GM12878 (cell line): ENCODE results near the gene MSH3. TPM values are rescaled to one million over a fixed set of nuclear protein-coding genes. Genes with fewer than 3 reads are reported as not detected.
A peak's percentile ranks its signal among the peaks of the same experiment; 100 is the strongest.

Source experiments
- ATAC-seq: fragments of 200-7000 bp; cut with Tn5 transposase; 3 replicates; pipeline ENCODE4 v1.9.1; 2020; ENCODE audit warnings: mild to moderate bottlenecking, moderate library complexity
- BruUV-seq: library from RNA; stranded (reverse); fragments of 400-500 nt; replicated peaks from 2 replicates; lab custom pipeline; 2021; lab: Mats Ljungman, UMichigan
- CTCF ChIA-PET: fragments of 300-600 bp; sonication (Branson Sonifier 250); formaldehyde crosslinking; extraction: SDS; loops from one replicate; lab custom pipeline; 2021; ENCODE audit warnings: inconsistent platforms; lab: Yijun Ruan, JAX
- POLR2A ChIA-PET: fragments of 350-600 bp; formaldehyde crosslinking; extraction: SDS; loops from one replicate; lab custom pipeline; 2021; ENCODE audit warnings: inconsistent platforms; lab: Charles Lee
- RAD21 ChIA-PET: fragments of 300-600 bp; sonication (Branson Sonifier 250); formaldehyde crosslinking; loops from one replicate; lab custom pipeline; 2023; ENCODE audit warnings: antibody characterized with exemption; ENCODE audit not compliant: unreplicated experiment; lab: Charles Lee
- SMC1A ChIA-PET: fragments of 300-600 bp; sonication (Branson Sonifier 250); formaldehyde crosslinking; loops from one replicate; lab custom pipeline; 2023; ENCODE audit not compliant: unreplicated experiment, uncharacterized antibody; lab: Charles Lee
- DNase-seq: peaks from one replicate; pipeline ENCODE4 v3.0.0-alpha.2; 2011; ENCODE audit warnings: low read depth, low spot score
- FAIRE-seq: peaks from 3 replicates; lab custom pipeline; 2011; peaks lifted over from hg19 to GRCh38; lab: Jason Lieb, UNC
- H2AFZ ChIP-seq: 2 replicates; pipeline ENCODE4 v1.6.0; 2011; ENCODE audit warnings: low read depth, low read length, control low read depth; ENCODE audit not compliant: control insufficient read depth
- H3K27ac ChIP-seq: 2 replicates; pipeline ENCODE4 v1.5.1; 2011; ENCODE audit warnings: control low read depth; ENCODE audit not compliant: control insufficient read depth, insufficient read depth
- H3K27me3 ChIP-seq, 2 experiments: replicated peaks in 1 of 2; 2 replicates each; pipeline versions ENCODE4 v1.6.0 to v1.6.1; 2011; ENCODE audit warnings: low read length in 1 of 2; ENCODE audit not compliant: control insufficient read depth in 2 of 2, insufficient read depth in 2 of 2
- H3K36me3 ChIP-seq, 2 experiments: 2 replicates each; pipeline ENCODE4 v1.5.1; 2011; ENCODE audit warnings: low read length in 1 of 2; ENCODE audit not compliant: control insufficient read depth in 2 of 2, insufficient read depth in 2 of 2
- H3K4me1 ChIP-seq: 2 replicates; pipeline ENCODE4 v1.6.1; 2011; ENCODE audit warnings: mild to moderate bottlenecking, low read length, moderate library complexity, mixed read lengths; ENCODE audit not compliant: control insufficient read depth, insufficient read depth
- H3K4me2 ChIP-seq: 2 replicates; pipeline ENCODE4 v1.6.0; 2011; ENCODE audit warnings: control low read depth; ENCODE audit not compliant: control insufficient read depth, insufficient read depth
- H3K4me3 ChIP-seq: fragments of 200-600 bp; sonication (generic); 2 replicates; pipeline ENCODE4 v1.5.1; 2016
- H3K79me2 ChIP-seq: 2 replicates; pipeline ENCODE4 v1.6.0; 2011; ENCODE audit warnings: low read length; ENCODE audit not compliant: control insufficient read depth, insufficient read depth
- H3K9ac ChIP-seq: 2 replicates; pipeline ENCODE4 v1.8.0; 2011; ENCODE audit warnings: low read length, control low read depth, mixed read lengths; ENCODE audit not compliant: control insufficient read depth, insufficient read depth
- H3K9me3 ChIP-seq: replicated peaks from 3 replicates; pipeline ENCODE4 v1.5.1; 2011; ENCODE audit warnings: mild to moderate bottlenecking, low read length; ENCODE audit not compliant: control insufficient read depth, insufficient read depth
- H4K20me1 ChIP-seq: 2 replicates; pipeline ENCODE4 v1.6.0; 2011; ENCODE audit not compliant: control insufficient read depth, insufficient read depth
- IRF5 ChIP-seq: fragments of 450-650 bp; IDR thresholded peaks from 2 replicates; pipeline ENCODE4 v1.6.1; 2017; ENCODE audit warnings: borderline replicate concordance
- RAD21 ChIP-seq: IDR thresholded peaks from 2 replicates; pipeline ENCODE4 v1.6.1; 2011; ENCODE audit warnings: mild to moderate bottlenecking, low read depth, low read length, moderate library complexity; ENCODE audit not compliant: insufficient read depth
- ZNF592 ChIP-seq: fragments of 450-650 bp; IDR thresholded peaks from 2 replicates; pipeline ENCODE4 v1.6.1; 2017; ENCODE audit warnings: mild to moderate bottlenecking, moderate library complexity
- WGBS: methylation state at CpG from one replicate; pipeline ENCODE4 v1.1.6; 2016; ENCODE audit warnings: low lambda C conversion rate; ENCODE audit not compliant: insufficient replicate concordance, insufficient coverage; ENCODE audit errors: missing lambda C conversion rate; 5-methylcytosine and 5-hydroxymethylcytosine counted together
- in situ Hi-C: fragments of 300-500 bp; cut with MboI; formaldehyde crosslinking; loops from 9 replicates; pipeline ENCODE4 v1.14.3; 2018; ENCODE audit warnings: mixed read lengths
- intact Hi-C: fragments of 100-400 bp; cut with micrococcal nuclease; formaldehyde crosslinking; loops from one replicate; pipeline ENCODE4 v1.14.2; 2022; ENCODE audit not compliant: unreplicated experiment
- polyA plus RNA-seq, 11 experiments: library from polyadenylated mRNA; depleted of rRNA in 4 of 11; unstranded in 6 of 11; stranded (reverse) in 5 of 11; fragments of >200 nt; fragmentation: Nextera tagmentation in 4 of 11; fragmentation: Illumina TruSeq in 1 of 11; extraction: Ambion mirVana in 4 of 11; extraction: Trizol in 1 of 11; gene quantifications; 1 replicate in 1 of 11; 2 replicates in 10 of 11; pipeline versions ENCODE4 v1.2.1 to v1.2.3, GENCODE V29; 2011 to 2016; ENCODE audit warnings: inconsistent platforms in 2 of 11, missing spikeins in 2 of 11, low read depth in 1 of 11
- total RNA-seq, 4 experiments: library from RNA; depleted of rRNA in 3 of 4; stranded (reverse); fragments of >200 nt in 3 of 4; fragmentation: Illumina TruSeq in 1 of 4; extraction: Trizol in 1 of 4; gene quantifications; 2 replicates each; pipeline versions ENCODE4 v1.2.1 to v1.2.3, GENCODE V29; 2013 to 2021

MSH3 gene
- total and polyA plus RNA-seq, 10 of the 15 experiments (the other 5 are each of a cell fraction or from before 2014, with no cell fraction given), result 4.7 to 17.5 (median 12.2) TPM

DNA sequence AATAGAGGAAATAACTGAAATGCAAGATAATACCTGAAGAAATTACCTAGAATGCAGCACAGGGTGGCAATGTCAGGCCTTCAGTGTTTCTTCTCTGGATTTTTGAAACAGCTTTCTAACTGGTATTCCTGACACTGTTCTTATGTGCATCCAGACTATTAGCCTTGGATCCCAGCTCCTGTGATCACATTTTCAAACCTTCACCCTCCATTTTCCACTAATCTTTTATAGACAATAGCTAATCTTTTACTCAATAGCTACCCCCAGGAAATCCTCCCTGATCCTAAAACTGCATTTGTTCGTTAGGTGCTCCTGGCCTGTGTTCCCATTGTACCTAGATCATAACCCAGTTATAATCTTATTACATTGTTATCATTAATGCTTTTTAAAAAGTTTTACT is 101.8 kb downstream of the MSH3 start:
- H3K4me2 ChIP-seq, result 0 out of 2 replicates have a peak overlapping the region, but pooled peaks have one; percentile 97
- DNase-seq (no peak), ATAC-seq (no peak), FAIRE-seq (no peak)
- RAD21 ChIA-PET, result no interaction called here
- no peaks in the 10 kb centered on the region for H3K27me3 ChIP-seq
- TF ChIP-seq ZNF592 (no peak), IRF5 (no peak), RAD21 (0 out of 2 replicates have a peak, but pooled peaks have one; percentile 5)
- no peaks in the 10 kb centered on the region for H4K20me1 ChIP-seq
- no peak overlapping the region for H2AFZ ChIP-seq
- BruUV-seq, result no TSS peak
- H3K36me3 ChIP-seq, result peaks cover 1% of the 10 kb centered on the region in 2 experiments; a peak in 3 of 4 replicates
- H3K9ac ChIP-seq, result no peak overlapping the region
- H3K79me2 ChIP-seq, result no peaks in the 10 kb centered on the region
- CTCF ChIA-PET, result interaction anchor here (0.5 to 2.0 kb wide), 5 partner anchors 8 to 276 kb away, joined by 3 to 5 read pairs (median 4); no protein-coding TSS in a partner anchor
- no peak overlapping the region for H3K4me3 ChIP-seq
- POLR2A ChIA-PET, result no interaction called here
- SMC1A ChIA-PET, result interaction anchor here (0.8 to 2.0 kb wide), 7 partner anchors 31 to 389 kb away, joined by 3 to 5 read pairs (median 3); no protein-coding TSS in a partner anchor
- in situ Hi-C loops, result no loop called here
- no peak overlapping the region for H3K27ac ChIP-seq
- intact Hi-C loops, result no loop called here
- no peaks in the 10 kb centered on the region for H3K9me3 ChIP-seq
- peaks cover 24% of the 10 kb centered on the region for H3K4me1 ChIP-seq
- 93% methylated on average over 1 of the region's 1 CpG for WGBS
